SK-N-SH (cell line): ENCODE data around the gene CST2. TPM values are rescaled to one million over a fixed set of nuclear protein-coding genes. Genes with fewer than 3 reads are reported as not detected.

Source experiments
- CTCF ChIA-PET: fragments of 300-600, 350-600 bp; formaldehyde crosslinking; extraction: SDS; loops from one replicate; lab custom pipeline; 2021; lab: Yijun Ruan, JAX
- POLR2A ChIA-PET: fragments of 350-600 bp; sonication (Branson Sonifier 250); formaldehyde crosslinking; extraction: SDS; loops from one replicate; lab custom pipeline; 2020; ENCODE audit warnings: antibody characterized with exemption, inconsistent platforms; lab: Yijun Ruan, JAX
- DNase-seq: peaks from one replicate; pipeline ENCODE4 v3.0.0; 2012
- H2AFZ ChIP-seq: fragments of 200-600 bp; sonication (generic); 2 replicates; pipeline ENCODE4 v1.8.1; 2016; ENCODE audit warnings: antibody characterized with exemption, mild to moderate bottlenecking, low read depth
- H3F3A ChIP-seq: fragments of 200-600 bp; sonication (generic); replicated peaks from 2 replicates; pipeline ENCODE3; 2016; ENCODE audit warnings: antibody characterized with exemption, mild to moderate bottlenecking; ENCODE audit not compliant: insufficient read depth
- H3K27ac ChIP-seq, 2 experiments: fragments of 200-500 bp in 1 of 2; fragments of 200-600 bp in 1 of 2; sonication (Bioruptor generic) in 1 of 2; sonication (generic), shearing (Covaris generic) in 1 of 2; 2 replicates each; pipeline versions ENCODE4 v1.5.1 to v1.6.1; 2014 to 2016; ENCODE audit warnings: low read depth in 2 of 2, inconsistent platforms in 1 of 2, low read length in 1 of 2, mild to moderate bottlenecking in 1 of 2, mixed read lengths in 1 of 2
- H3K27me3 ChIP-seq: fragments of 200-600 bp; sonication (generic), shearing (Covaris generic); 2 replicates; pipeline ENCODE4 v1.6.1; 2016; ENCODE audit warnings: mixed run types; ENCODE audit not compliant: insufficient read depth
- H3K36me3 ChIP-seq, 2 experiments: fragments of 200-500 bp in 1 of 2; fragments of 200-600 bp in 1 of 2; sonication (Bioruptor generic) in 1 of 2; sonication (generic) in 1 of 2; replicated peaks in 1 of 2; 2 replicates each; pipeline versions ENCODE3 to v1.5.1; 2014 to 2016; ENCODE audit warnings: low read length in 1 of 2, mild to moderate bottlenecking in 1 of 2; ENCODE audit not compliant: insufficient read depth in 2 of 2, control insufficient read depth in 1 of 2
- H3K4me1 ChIP-seq, 2 experiments: fragments of 200-500 bp in 1 of 2; fragments of 200-600 bp in 1 of 2; sonication (Bioruptor generic) in 1 of 2; sonication (generic), shearing (Covaris generic) in 1 of 2; 2 replicates each; pipeline versions ENCODE4 v1.5.1 to v1.6.1; 2014 to 2016; ENCODE audit warnings: low read depth in 1 of 2, low read length in 1 of 2, mixed run types in 1 of 2; ENCODE audit not compliant: insufficient read depth in 2 of 2, control insufficient read depth in 1 of 2
- H3K4me2 ChIP-seq: fragments of 200-600 bp; sonication (generic), shearing (Covaris generic); 2 replicates; pipeline ENCODE4 v1.6.1; 2017; ENCODE audit warnings: mixed run types
- H3K4me3 ChIP-seq, 2 experiments: fragments of 200-500 bp in 1 of 2; fragments of 200-600 bp in 1 of 2; sonication (Bioruptor generic) in 1 of 2; sonication (generic), shearing (Covaris generic) in 1 of 2; 2 replicates each; pipeline versions ENCODE4 v1.5.1 to v1.8.1; 2014 to 2016; ENCODE audit warnings: low read depth in 2 of 2, inconsistent platforms in 1 of 2, low read length in 1 of 2, mild to moderate bottlenecking in 1 of 2, mixed read lengths in 1 of 2, moderate library complexity in 1 of 2
- H3K79me2 ChIP-seq: fragments of 200-600 bp; sonication (generic); 2 replicates; pipeline ENCODE4 v1.8.1; 2017; ENCODE audit warnings: mild to moderate bottlenecking; ENCODE audit not compliant: insufficient read depth
- H3K9ac ChIP-seq: fragments of 200-600 bp; sonication (generic); 2 replicates; pipeline ENCODE4 v1.6.1; 2017; ENCODE audit warnings: mixed run types
- H3K9me2 ChIP-seq: fragments of 200-600 bp; sonication (generic); 2 replicates; pipeline ENCODE4 v1.6.1; 2017; ENCODE audit warnings: mixed run types
- H3K9me3 ChIP-seq: fragments of 200-600 bp; sonication (generic); 2 replicates; pipeline ENCODE4 v1.6.1; 2017; ENCODE audit warnings: mixed run types, mild to moderate bottlenecking, moderate library complexity
- H4K20me1 ChIP-seq: fragments of 200-600 bp; sonication (generic); 2 replicates; pipeline ENCODE4 v1.6.1; 2017; ENCODE audit warnings: mild to moderate bottlenecking, mixed run types; ENCODE audit not compliant: insufficient read depth
- CHD2 ChIP-seq: fragments of 150-350 bp; IDR thresholded peaks from 2 replicates; pipeline ENCODE4 v1.6.1; 2018; ENCODE audit warnings: low read length; ENCODE audit not compliant: partially characterized antibody
- EP300 ChIP-seq, 2 experiments: IDR thresholded peaks; 2 replicates each; pipeline versions ENCODE4 v1.4.0 to v1.6.1; 2012; ENCODE audit warnings: borderline replicate concordance in 1 of 2, low read depth in 1 of 2, low read length in 1 of 2
- EZH2phosphoT487 ChIP-seq: fragments of 200-600 bp; sonication (generic); IDR thresholded peaks from 2 replicates; pipeline ENCODE4 v1.6.1; 2017; ENCODE audit warnings: low read depth, mixed run types, mild to moderate bottlenecking, antibody characterized with exemption, moderate library complexity, borderline replicate concordance
- FOXJ3 ChIP-seq: sonication (generic); formaldehyde crosslinking; IDR thresholded peaks from 2 replicates; pipeline ENCODE4 v1.5.1; 2020; ENCODE audit warnings: mild to moderate bottlenecking, missing genetic modification reagents
- GABPA ChIP-seq: IDR thresholded peaks from 2 replicates; pipeline ENCODE4 v1.4.0; 2012; ENCODE audit warnings: low read depth, mild to moderate bottlenecking
- MEF2A ChIP-seq: IDR thresholded peaks from 2 replicates; pipeline ENCODE4 v1.4.0; 2012; ENCODE audit warnings: low read depth, borderline replicate concordance
- RAD21 ChIP-seq: IDR thresholded peaks from 2 replicates; pipeline ENCODE4 v1.6.1; 2012; ENCODE audit warnings: mild to moderate bottlenecking, low read length
- RCOR1 ChIP-seq: fragments of 150-350 bp; IDR thresholded peaks from 2 replicates; pipeline ENCODE4 v1.6.1; 2017; ENCODE audit warnings: antibody characterized with exemption, low read length
- RFX5 ChIP-seq: IDR thresholded peaks from 2 replicates; pipeline ENCODE4 v1.6.1; 2012; ENCODE audit warnings: mild to moderate bottlenecking, improper control_type of control experiment, low read length
- RXRA ChIP-seq: IDR thresholded peaks from 2 replicates; pipeline ENCODE4 v1.4.0; 2012; ENCODE audit warnings: low read depth, mild to moderate bottlenecking, borderline replicate concordance
- SIN3A ChIP-seq: IDR thresholded peaks from 2 replicates; pipeline ENCODE4 v1.6.1; 2012; ENCODE audit warnings: low read depth, mild to moderate bottlenecking, low read length, moderate library complexity, borderline replicate concordance
- TAF1 ChIP-seq: IDR thresholded peaks from 2 replicates; pipeline ENCODE4 v1.6.1; 2012; ENCODE audit warnings: low read depth, mild to moderate bottlenecking, low read length, moderate library complexity, borderline replicate concordance
- TCF12 ChIP-seq: IDR thresholded peaks from 2 replicates; pipeline ENCODE4 v1.4.0; 2012
- YY1 ChIP-seq: IDR thresholded peaks from 2 replicates; pipeline ENCODE4 v1.4.0; 2012; ENCODE audit warnings: low read depth, mild to moderate bottlenecking
- WGBS: methylation state at CpG from one replicate; pipeline ENCODE4 v1.1.6; 2017; ENCODE audit warnings: low lambda C conversion rate; 5-methylcytosine and 5-hydroxymethylcytosine counted together
- polyA plus RNA-seq, 3 experiments: library from polyadenylated mRNA; depleted of rRNA; stranded (reverse); fragments of >200 nt; gene quantifications; 2 replicates each; pipeline ENCODE4 v1.2.3, GENCODE V29; 2012
- TF ChIP-seq, protein P1 (sequence below): fragments of 200-600 bp; sonication (generic); IDR thresholded peaks from 2 replicates; pipeline ENCODE4 v1.6.1; 2017; ENCODE audit warnings: antibody characterized with exemption, mild to moderate bottlenecking, moderate library complexity
- TF ChIP-seq, protein P2 (sequence below): fragments of 150-350 bp; IDR thresholded peaks from 2 replicates; pipeline ENCODE4 v1.6.1; 2016; ENCODE audit warnings: mild to moderate bottlenecking, low read depth, low read length
- TF ChIP-seq, protein P3 (sequence below): fragments of 150-350 bp; IDR thresholded peaks from 2 replicates; pipeline ENCODE4 v1.6.1; 2017; ENCODE audit warnings: antibody characterized with exemption, low read length, low read depth, borderline replicate concordance
- TF ChIP-seq, protein P4 (sequence below): IDR thresholded peaks from 2 replicates; pipeline ENCODE4 v1.4.0; 2012; ENCODE audit warnings: low read depth
- TF ChIP-seq, protein P5 (sequence below): IDR thresholded peaks from 2 replicates; pipeline ENCODE4 v1.6.1; 2012; ENCODE audit warnings: mild to moderate bottlenecking, low read depth, low read length, moderate library complexity

The CST2 gene
- polyA plus RNA-seq, 1 of the 3 experiments (the other 2 are of a cell fraction), result not detected

DNA sequence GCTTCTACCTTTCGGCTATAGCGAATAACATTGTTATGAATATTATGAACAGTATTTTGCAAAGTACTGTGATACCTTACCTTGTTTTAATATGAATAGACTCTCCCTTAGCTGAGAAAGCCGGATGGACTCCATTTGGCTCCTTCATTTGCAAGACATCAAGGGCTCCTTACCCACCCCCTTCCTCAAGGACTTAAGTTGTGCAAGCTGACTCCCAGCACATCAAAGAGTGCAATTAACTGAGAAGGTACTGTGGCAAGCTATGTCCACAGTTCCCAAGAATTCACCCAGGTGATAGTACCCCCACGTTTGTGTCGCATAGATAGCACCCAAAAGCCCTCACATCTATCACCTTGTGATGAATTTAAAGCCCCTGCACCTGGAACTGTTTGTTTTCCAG is 41.8 kb upstream of the CST2 start:
- Histone ChIP-seq H3K4me3 (no peak overlapping the region), H3K27ac (no peak overlapping the region), H3K9me3 (no peaks in the 10 kb centered on the region), H2AFZ (no peak overlapping the region), H4K20me1 (no peaks in the 10 kb centered on the region), H3K4me2 (no peak overlapping the region), H3K36me3 (no peaks in the 10 kb centered on the region), H3K9ac (no peak overlapping the region), H3K79me2 (no peaks in the 10 kb centered on the region), H3K27me3 (no peaks in the 10 kb centered on the region; the same call in 1 of the 2 replicates), H3K4me1 (no peaks in the 10 kb centered on the region), H3F3A (no peaks in the 10 kb centered on the region), H3K9me2 (no peaks in the 10 kb centered on the region)
- TF ChIP-seq, protein P1, sequence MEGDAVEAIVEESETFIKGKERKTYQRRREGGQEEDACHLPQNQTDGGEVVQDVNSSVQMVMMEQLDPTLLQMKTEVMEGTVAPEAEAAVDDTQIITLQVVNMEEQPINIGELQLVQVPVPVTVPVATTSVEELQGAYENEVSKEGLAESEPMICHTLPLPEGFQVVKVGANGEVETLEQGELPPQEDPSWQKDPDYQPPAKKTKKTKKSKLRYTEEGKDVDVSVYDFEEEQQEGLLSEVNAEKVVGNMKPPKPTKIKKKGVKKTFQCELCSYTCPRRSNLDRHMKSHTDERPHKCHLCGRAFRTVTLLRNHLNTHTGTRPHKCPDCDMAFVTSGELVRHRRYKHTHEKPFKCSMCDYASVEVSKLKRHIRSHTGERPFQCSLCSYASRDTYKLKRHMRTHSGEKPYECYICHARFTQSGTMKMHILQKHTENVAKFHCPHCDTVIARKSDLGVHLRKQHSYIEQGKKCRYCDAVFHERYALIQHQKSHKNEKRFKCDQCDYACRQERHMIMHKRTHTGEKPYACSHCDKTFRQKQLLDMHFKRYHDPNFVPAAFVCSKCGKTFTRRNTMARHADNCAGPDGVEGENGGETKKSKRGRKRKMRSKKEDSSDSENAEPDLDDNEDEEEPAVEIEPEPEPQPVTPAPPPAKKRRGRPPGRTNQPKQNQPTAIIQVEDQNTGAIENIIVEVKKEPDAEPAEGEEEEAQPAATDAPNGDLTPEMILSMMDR, result no peak
- TF ChIP-seq RFX5, result no peak
- TF ChIP-seq, protein P2, sequence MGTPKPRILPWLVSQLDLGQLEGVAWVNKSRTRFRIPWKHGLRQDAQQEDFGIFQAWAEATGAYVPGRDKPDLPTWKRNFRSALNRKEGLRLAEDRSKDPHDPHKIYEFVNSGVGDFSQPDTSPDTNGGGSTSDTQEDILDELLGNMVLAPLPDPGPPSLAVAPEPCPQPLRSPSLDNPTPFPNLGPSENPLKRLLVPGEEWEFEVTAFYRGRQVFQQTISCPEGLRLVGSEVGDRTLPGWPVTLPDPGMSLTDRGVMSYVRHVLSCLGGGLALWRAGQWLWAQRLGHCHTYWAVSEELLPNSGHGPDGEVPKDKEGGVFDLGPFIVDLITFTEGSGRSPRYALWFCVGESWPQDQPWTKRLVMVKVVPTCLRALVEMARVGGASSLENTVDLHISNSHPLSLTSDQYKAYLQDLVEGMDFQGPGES, result no peak
- TF ChIP-seq CHD2, result no peak
- no peak for TF ChIP-seq MEF2A
- no peak for TF ChIP-seq RAD21
- TF ChIP-seq, protein P3, sequence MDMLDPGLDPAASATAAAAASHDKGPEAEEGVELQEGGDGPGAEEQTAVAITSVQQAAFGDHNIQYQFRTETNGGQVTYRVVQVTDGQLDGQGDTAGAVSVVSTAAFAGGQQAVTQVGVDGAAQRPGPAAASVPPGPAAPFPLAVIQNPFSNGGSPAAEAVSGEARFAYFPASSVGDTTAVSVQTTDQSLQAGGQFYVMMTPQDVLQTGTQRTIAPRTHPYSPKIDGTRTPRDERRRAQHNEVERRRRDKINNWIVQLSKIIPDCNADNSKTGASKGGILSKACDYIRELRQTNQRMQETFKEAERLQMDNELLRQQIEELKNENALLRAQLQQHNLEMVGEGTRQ, result no peak
- TF ChIP-seq YY1, result no peak
- TF ChIP-seq TAF1, result no peak
- POLR2A ChIA-PET, result no interaction called here
- no peak for DNase-seq
- CTCF ChIA-PET, result interaction anchor here (0.7 to 1.1 kb wide), 2 partner anchors 21 to 535 kb away, joined by 3 read pairs; no protein-coding TSS in a partner anchor
- WGBS, result 34% methylated on average over 5 of the region's 5 CpGs

DNA sequence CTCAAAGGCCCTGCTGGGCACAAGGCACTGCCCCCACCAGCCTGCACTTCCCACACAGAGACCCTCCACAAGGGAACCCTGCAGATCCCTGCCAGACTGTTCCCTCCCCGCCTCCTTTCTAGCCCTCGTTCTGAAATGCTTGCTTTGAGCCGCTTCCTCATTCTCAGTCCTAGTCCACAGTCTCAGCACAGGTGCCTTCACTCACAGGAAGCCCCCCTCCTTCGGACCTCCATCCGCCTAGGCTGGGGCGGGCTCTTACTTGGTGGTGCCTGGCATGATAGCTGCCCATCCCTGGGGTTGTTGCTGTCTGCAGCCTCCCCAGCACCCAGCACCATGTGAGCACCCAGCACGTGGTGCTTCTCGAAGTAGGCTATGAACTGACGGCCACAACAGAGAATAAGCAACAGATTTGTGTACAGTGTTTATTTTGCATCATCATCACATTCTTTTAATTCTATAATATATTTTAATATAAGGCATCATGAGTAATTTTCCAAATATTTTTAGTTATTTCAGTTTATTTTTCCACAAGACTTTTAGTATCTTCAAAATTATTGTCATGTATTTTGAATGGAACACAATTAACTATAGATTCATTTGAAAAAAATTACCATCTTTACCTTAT is 40.7 kb upstream of the CST2 start:
- WGBS, result 7% methylated on average over 8 of the region's 9 CpGs
- CTCF ChIA-PET, result no interaction called here
- TF ChIP-seq, protein P3, result no peak
- TF ChIP-seq RXRA (no peak), EZH2phosphoT487 (no peak), EP300 (IDR thresholded peaks at IDR 0.05; ENCODE audit: borderline replicate concordance in 1 of 2, low read depth in 1 of 2, low read length in 1 of 2) (no peak), SIN3A (no peak), RCOR1 (no peak), TAF1 (no peak), FOXJ3 (CRISPR knock-in tag) (no peak), TCF12 (no peak), GABPA (no peak)
- TF ChIP-seq, protein P4, sequence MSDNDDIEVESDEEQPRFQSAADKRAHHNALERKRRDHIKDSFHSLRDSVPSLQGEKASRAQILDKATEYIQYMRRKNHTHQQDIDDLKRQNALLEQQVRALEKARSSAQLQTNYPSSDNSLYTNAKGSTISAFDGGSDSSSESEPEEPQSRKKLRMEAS, result no peak
- TF ChIP-seq, protein P5, sequence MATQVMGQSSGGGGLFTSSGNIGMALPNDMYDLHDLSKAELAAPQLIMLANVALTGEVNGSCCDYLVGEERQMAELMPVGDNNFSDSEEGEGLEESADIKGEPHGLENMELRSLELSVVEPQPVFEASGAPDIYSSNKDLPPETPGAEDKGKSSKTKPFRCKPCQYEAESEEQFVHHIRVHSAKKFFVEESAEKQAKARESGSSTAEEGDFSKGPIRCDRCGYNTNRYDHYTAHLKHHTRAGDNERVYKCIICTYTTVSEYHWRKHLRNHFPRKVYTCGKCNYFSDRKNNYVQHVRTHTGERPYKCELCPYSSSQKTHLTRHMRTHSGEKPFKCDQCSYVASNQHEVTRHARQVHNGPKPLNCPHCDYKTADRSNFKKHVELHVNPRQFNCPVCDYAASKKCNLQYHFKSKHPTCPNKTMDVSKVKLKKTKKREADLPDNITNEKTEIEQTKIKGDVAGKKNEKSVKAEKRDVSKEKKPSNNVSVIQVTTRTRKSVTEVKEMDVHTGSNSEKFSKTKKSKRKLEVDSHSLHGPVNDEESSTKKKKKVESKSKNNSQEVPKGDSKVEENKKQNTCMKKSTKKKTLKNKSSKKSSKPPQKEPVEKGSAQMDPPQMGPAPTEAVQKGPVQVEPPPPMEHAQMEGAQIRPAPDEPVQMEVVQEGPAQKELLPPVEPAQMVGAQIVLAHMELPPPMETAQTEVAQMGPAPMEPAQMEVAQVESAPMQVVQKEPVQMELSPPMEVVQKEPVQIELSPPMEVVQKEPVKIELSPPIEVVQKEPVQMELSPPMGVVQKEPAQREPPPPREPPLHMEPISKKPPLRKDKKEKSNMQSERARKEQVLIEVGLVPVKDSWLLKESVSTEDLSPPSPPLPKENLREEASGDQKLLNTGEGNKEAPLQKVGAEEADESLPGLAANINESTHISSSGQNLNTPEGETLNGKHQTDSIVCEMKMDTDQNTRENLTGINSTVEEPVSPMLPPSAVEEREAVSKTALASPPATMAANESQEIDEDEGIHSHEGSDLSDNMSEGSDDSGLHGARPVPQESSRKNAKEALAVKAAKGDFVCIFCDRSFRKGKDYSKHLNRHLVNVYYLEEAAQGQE, result no peak

More for the DNA sequence above, 40.7 kb upstream of the CST2 start:
- no peak overlapping the region for H3K27ac ChIP-seq
- no peaks in the 10 kb centered on the region for H3K9me2 ChIP-seq
- no peaks in the 10 kb centered on the region for H3K4me1 ChIP-seq
- H3F3A ChIP-seq, result no peaks in the 10 kb centered on the region
- H3K4me2 ChIP-seq, result no peak overlapping the region
- POLR2A ChIA-PET, result no interaction called here
- no peaks in the 10 kb centered on the region for H3K36me3 ChIP-seq
- no peaks in the 10 kb centered on the region; the same call in 1 of the 2 replicates for H3K27me3 ChIP-seq
- no peaks in the 10 kb centered on the region for H4K20me1 ChIP-seq
- no peak overlapping the region for H3K4me3 ChIP-seq
- H3K9me3 ChIP-seq, result no peaks in the 10 kb centered on the region
- H2AFZ ChIP-seq, result no peak overlapping the region
- no peak overlapping the region for H3K9ac ChIP-seq
- DNase-seq, result no peak
- H3K79me2 ChIP-seq, result no peaks in the 10 kb centered on the region
